Kidney (tissue), 14 donors: Measurements from ENCODE around the gene PLA2G4A. TPM values are rescaled to one million over a fixed set of nuclear protein-coding genes. Genes with fewer than 3 reads are reported as not detected.

Source experiments
- DNase-seq, 5 donors: peaks; one replicate each; pipeline ENCODE4 v3.0.0-alpha.2; 2013 to 2020
- FAIRE-seq: peaks from 2 replicates; lab custom pipeline; 2012; peaks lifted over from hg19 to GRCh38; lab: Jason Lieb, UNC
- H3K27ac ChIP-seq, 2 donors: one replicate each; pipeline ENCODE4 v1.7.0; 2013; ENCODE audit warnings: low read depth in 2 of 2, low read length in 2 of 2, inconsistent platforms in 1 of 2
- H3K27me3 ChIP-seq: one replicate; pipeline ENCODE4 v1.7.1; 2013; ENCODE audit warnings: low read length, inconsistent platforms; ENCODE audit not compliant: control insufficient read depth, insufficient read depth
- H3K36me3 ChIP-seq, 3 donors: one replicate each; pipeline versions ENCODE4 v1.7.0 to v1.7.1; 2013; ENCODE audit warnings: low read length in 3 of 3, control low read depth in 1 of 3, inconsistent platforms in 1 of 3; ENCODE audit not compliant: insufficient read depth in 3 of 3, control insufficient read depth in 2 of 3
- H3K4me1 ChIP-seq, 3 donors: one replicate each; pipeline versions ENCODE4 v1.7.0 to v1.7.1; 2013; ENCODE audit warnings: low read length in 3 of 3, inconsistent platforms in 1 of 3, low read depth in 1 of 3; ENCODE audit not compliant: control insufficient read depth in 2 of 3, insufficient read depth in 2 of 3
- H3K4me3 ChIP-seq, 3 donors: one replicate each; pipeline versions ENCODE4 v1.7.0 to v1.8.1; 2013; ENCODE audit warnings: low read length in 3 of 3, control low read depth in 1 of 3, inconsistent platforms in 1 of 3
- H3K9ac ChIP-seq, 3 donors: one replicate each; pipeline versions ENCODE4 v1.7.0 to v1.7.1; 2013; ENCODE audit warnings: low read length in 3 of 3, control low read depth in 1 of 3, inconsistent platforms in 1 of 3
- H3K9me3 ChIP-seq, 3 donors: one replicate each; pipeline versions ENCODE4 v1.7.0 to v1.7.1; 2013; ENCODE audit warnings: low read length in 3 of 3, control low read depth in 1 of 3, inconsistent platforms in 1 of 3; ENCODE audit not compliant: control insufficient read depth in 2 of 3, insufficient read depth in 1 of 3
- CTCF ChIP-seq: IDR thresholded peaks from 3 replicates; pipeline ENCODE4 v1.5.1; 2012; ENCODE audit warnings: mild to moderate bottlenecking, moderate library complexity, borderline replicate concordance; ENCODE audit not compliant: insufficient read depth; ENCODE audit errors: extremely low read depth
- intact Hi-C: fragments of 100-400 bp; cut with DNase I; formaldehyde crosslinking; loops from one replicate; pipeline ENCODE4 v1.11.1; 2022
- polyA plus RNA-seq: library from polyadenylated mRNA; stranded (reverse); fragments of 350-450 nt; fragmentation: Illumina TruSeq; extraction: RNeasy Lipid Tissue Mini Kit (QIAGEN cat#74804); gene quantifications from one replicate; pipeline ENCODE4 v1.2.3, GENCODE V29; 2014; ENCODE audit warnings: low read depth, low replicate concordance; ENCODE audit not compliant: insufficient read depth
- total RNA-seq: library from RNA; stranded (reverse); fragmentation: NEBNext Ultra II Directional; extraction: Animal tissue kit (Norgen Biotek cat#: 25700); gene quantifications from one replicate; pipeline ENCODE4 v1.2.1, GENCODE V29; 2021
- donor health status: control.
- donor health status: control.
- donor health status: control.
- donor health status: control.
- donor health status: control.
- donor health status: DM: yes; HTN: yes; CAD: no.
- donor health status: Normal renal cell carcinoma (clear cell type).

The PLA2G4A gene
- total and polyA plus RNA-seq, 2 donors from 2014 or later: 3.4 to 8.4 TPM

- Histone ChIP-seq H3K4me1 (no peaks in the 10 kb centered on the region), H3K9ac (no peak overlapping the region), H3K36me3 (no peaks in the 10 kb centered on the region), H3K27me3 (no peaks in the 10 kb centered on the region), H3K27ac (no peak overlapping the region), H3K9me3 (no peaks in the 10 kb centered on the region), H3K4me3 (no peak overlapping the region)
- FAIRE-seq (no peak), DNase-seq (no peak)
- no peak for TF ChIP-seq CTCF
- intact Hi-C loops: no loop called here
Observed at GRCh38 chr1:186974774-186975181, 146.0 kb downstream of the PLA2G4A start.

- no peak for FAIRE-seq
- Histone ChIP-seq H3K9me3 (no peaks in the 10 kb centered on the region), H3K9ac (no peak overlapping the region), H3K4me3 (no peak overlapping the region), H3K36me3 (no peaks in the 10 kb centered on the region), H3K4me1 (no peaks in the 10 kb centered on the region), H3K27ac (no peak overlapping the region), H3K27me3 (no peaks in the 10 kb centered on the region)
- intact Hi-C loops: no loop called here
- no peak for DNase-seq
- no peak for TF ChIP-seq CTCF
Observed at GRCh38 chr1:186975220-186975619, 146.5 kb downstream of the PLA2G4A start.

GRCh38 chr1:186976700-186977099, 148.0 kb downstream of the PLA2G4A start:
- Histone ChIP-seq H3K9me3 (no peaks in the 10 kb centered on the region), H3K9ac (no peak overlapping the region), H3K36me3 (no peaks in the 10 kb centered on the region), H3K27ac (no peak overlapping the region), H3K4me1 (no peaks in the 10 kb centered on the region), H3K27me3 (no peaks in the 10 kb centered on the region), H3K4me3 (no peak overlapping the region)
- no peak for TF ChIP-seq CTCF
- intact Hi-C loops: no loop called here
- FAIRE-seq (no peak), DNase-seq (no peak)
